HUDEP-2 (cell line): ENCODE measurements around the gene SYTL5.

Experiments
- DNase-seq, 76 experiments: peaks; one replicate each; lab custom pipeline; 2025; ENCODE audit not compliant: unreplicated experiment in 76 of 76; lab: John Stamatoyannopoulos, UW

Gene SYTL5

DNA sequence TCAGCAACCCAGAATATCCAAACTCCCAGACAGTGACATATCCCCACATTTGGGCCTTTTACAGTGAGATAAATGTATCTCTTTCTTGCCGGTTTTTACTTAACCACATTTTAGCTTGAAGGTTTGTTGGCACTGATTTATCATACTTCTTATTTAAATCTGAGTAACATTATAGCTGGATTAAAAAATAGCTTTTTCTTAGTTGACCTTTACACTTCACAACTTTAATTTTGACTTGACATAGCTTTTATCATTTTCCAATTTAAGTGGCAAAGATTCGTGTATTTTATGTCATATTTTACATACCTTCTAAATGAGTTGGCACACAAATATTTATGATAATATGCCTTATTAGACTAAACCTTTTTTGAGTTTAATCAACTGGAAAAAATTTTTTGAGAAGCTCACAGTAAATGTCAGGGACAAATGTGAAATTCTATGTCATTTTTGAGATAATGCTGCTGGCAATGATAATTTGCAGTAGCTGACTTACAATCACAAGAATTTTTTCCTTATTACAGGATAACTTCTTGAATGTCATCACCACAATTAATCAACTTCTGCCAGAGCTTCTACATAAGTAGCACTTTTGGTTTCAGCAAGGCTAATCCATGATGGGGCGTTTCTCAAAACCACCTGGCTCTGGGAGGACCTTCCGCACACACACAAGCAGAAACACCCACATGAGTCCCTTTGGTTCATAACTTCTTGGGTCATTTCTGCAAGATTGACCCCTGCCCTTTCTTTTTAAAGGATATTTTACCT, 80.3 kb downstream of the SYTL5 start:
- no peak for DNase-seq

DNA sequence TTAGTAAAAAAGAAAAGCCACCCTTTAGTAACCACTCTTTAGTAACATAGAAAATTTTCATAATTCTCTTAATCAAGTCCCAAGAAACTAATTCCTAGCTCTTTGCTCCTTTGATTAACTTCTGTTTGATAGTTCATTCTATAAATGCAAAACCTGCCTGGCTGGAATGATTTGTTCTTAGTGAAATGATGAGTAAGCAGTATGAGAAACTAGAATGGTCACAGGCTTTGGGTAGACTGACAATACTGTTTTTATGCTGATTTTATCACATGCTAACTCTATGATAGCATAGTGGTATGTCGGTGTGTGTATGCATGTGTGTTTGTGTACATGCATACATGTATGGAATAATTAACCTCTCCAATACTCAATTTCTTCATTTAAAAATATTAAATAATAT, 81.2 kb downstream of the SYTL5 start:
- DNase-seq = no peak

- no peak for DNase-seq
Observed at GRCh38 chrX:38089173-38089982, 83.0 kb downstream of the SYTL5 start.

GRCh38 chrX:38095971-38096529, 89.7 kb downstream of the SYTL5 start:
- DNase-seq = no peak

DNA sequence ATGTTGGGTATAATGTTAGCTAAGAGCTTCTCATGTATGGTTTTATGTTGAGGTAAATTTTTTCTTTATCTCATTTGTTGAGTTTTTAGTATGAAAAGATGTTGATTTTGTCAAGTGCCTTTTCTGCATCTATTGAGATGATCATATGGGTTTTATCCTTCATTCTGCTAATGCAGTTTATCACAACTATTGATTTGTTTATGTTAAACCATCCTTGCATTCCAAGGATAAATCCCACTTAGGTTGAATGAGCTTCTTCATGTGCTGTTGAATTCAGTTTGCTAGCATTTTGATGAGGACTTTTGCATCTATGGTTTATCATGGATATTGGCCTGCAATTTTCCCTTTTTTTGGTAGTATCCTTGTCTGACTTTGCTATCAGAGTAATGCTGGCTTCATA, 93.3 kb downstream of the SYTL5 start:
- DNase-seq = no peak

DNA sequence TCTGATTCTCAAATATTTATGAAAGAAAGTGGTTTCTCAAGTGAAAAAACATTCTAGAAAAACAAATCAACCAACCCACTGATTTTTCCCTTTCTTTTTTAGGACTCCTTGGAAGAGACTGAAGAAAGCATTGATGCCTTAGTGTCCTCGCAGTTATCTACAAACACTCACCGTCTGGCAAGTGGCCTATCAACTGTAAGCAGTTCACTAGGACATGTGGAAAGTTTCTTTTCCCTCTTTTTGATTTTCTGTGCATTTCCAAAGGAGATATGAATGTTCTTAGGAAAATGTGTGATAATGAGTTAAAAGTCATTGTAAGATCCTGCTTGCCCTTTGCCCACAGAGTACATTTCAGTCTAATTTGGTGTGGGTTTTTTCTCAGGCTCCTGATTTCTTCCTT, 95.9 kb downstream of the SYTL5 start:
- no peak for DNase-seq

GRCh38 chrX:38102875-38103274, 96.5 kb downstream of the SYTL5 start:
- no peak for DNase-seq

GRCh38 chrX:38103857-38104812, 97.8 kb downstream of the SYTL5 start:
- no peak for DNase-seq

DNA sequence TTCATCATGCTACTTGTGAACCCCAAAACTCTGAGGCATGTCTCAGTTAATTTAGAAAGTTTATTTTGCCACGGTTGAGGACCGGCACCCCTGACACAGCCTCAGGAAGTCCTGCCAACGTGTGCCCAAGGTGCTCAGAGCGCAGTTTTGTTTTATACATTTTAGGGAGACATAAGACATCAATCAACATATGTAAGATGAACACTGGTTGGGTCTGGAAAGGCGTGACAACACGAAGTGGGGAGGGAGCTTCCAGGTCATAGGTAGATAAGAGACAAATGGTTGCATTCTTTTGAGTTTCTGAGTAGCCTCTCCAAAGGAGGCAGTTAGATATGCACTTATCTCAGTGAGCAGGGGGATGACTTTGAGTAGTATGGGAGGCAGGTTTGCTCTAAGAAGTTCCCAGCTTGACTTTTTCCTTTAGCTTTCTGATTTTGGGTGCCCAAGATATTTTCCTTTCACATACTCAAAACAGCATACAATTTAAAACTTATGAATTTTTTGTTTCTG, 98.9 kb downstream of the SYTL5 start:
- DNase-seq = no peak

GRCh38 chrX:38106991-38107655, 100.8 kb downstream of the SYTL5 start:
- DNase-seq = no peak

GRCh38 chrX:38108364-38108763, 102.0 kb downstream of the SYTL5 start:
- no peak for DNase-seq

DNA sequence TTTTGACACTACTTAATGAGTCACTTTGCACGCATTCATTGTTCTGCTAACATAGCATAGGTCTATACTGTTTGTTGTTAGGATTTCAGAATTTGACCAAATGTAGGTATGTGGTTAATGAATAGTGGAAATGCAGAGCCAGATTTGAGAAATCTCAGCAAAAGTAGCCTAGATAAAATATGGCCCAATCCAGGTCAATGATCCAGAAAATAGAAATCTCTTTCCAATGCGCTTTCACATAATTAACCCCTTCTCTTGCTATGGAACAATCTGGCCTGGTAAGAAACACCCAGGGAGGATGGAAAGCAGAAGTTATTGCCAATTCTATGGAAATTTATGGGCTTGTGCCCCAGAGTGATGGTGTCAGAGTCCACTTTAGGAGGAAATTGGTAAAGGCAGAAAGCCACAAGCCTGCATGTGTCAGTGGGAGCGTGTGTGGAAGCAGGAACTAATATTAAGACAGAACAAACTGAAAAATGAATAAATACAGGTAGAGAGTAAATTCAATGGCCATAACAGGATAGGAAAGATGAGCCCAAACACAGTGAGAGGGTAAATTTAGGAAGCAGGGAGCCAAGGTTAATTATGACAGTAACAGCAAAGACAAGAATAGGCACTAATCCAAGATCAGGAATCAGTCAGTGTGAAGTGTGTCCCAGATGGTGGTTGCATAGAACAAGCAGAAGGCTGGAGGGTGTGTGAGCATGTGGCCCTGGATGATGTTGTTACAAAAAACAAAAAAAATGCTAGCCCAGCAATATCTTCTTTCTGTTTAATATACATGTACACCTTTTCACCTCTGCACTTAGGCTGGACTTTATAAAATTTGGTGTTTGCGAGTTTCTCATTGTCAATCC, 102.9 kb downstream of the SYTL5 start:
- DNase-seq = no peak

GRCh38 chrX:38110231-38110630, 103.9 kb downstream of the SYTL5 start:
- DNase-seq = no peak

DNA sequence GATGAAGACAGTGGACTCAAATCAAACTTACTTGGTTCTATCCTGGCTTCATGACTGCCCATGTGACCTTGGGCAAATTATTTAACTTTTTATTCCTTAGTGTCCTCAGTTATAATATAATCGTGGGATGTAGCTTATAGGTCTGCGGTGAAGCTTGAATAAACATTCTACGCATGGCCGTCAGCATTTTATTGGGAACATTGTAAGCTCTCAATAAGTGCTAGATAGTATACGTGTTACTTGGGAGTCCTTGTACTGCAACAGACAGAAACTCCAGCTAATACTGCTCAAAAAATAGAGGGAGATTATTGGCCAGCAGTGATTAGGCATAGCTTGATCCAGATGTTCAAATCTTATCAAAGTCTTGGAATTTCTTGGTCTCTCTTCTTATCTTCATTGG, 104.8 kb downstream of the SYTL5 start:
- no peak for DNase-seq

DNA sequence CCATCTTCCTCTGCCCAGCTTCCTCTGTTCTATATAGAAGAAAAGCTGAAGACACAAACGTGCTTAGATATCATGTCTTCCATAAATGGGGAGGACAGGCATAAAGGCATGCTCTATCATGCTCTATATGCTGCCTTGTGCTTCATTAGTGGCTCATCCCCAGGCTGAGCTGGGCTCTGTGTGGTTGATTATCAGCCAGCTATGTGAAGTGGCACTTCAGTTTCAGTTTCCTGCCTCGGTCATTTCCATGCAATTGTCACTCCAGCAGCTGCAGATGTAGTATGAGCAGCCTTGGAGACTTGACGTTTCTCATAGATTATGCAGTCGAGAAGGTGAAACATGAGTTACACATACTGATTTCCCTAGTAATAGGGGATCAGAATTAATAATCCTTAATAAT, 106.2 kb downstream of the SYTL5 start:
- DNase-seq = no peak

DNA sequence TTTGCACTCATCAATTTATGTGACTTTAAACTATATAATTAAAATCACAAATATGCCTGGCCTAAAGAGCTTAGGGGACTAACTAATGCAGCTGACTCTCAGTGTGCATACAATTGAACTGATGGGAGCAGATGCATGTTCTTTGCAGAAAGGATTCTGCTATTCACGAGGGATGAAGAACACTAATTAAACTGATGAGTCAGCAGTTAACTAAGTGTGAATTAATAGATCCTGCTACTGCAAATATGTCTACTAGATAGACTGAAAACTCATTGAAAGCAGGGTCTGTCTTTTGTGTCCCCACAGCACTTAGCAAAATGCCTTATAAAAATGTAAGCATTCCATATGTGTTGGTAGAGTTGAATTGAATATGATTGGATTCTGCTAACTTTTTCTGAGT, 110.4 kb downstream of the SYTL5 start:
- DNase-seq = no peak

- no peak for DNase-seq
Observed at GRCh38 chrX:38117485-38117884, 111.1 kb downstream of the SYTL5 start.

DNA sequence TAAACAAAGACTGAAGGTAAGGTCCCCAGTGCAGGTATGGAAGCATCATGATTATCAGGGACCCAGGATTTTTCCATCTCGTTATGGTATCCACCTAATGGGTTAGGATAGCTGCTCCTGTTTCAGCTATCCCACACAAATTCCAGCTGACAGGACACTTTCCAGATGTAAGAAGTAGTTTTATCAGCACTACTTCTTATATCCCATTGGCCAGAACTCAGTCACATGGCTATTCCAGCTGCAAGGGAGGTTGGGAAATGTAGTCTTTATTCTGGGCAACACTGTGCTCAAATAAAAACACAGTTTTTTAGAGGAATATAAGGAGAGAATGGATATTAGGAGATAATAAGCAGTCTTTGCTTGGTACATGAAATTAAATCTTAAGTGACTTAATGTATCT, 117.6 kb downstream of the SYTL5 start:
- DNase-seq = no peak

DNA sequence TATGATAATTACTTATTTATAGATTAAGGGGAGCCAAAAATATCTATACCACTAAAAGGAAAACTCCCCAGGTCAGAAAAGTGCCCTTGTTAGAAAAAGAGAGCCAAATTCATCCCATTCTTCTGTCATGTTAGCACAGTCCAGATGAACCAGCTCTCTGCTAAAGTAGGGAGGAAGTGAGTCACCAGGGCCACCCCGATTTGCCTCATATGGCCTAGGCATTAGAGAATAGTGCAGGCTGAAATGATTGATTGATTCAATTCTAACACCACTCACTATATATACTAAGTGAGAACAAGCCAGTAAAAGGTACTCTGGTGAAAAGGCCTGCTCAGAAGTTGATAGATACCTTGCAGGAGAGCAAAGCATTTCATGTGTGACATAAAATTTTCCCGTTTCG, 119.8 kb downstream of the SYTL5 start:
- no peak for DNase-seq
